K562 (cell line): ENCODE results near the gene GALNT18. TPM values are rescaled to one million over a fixed set of nuclear protein-coding genes. Genes with fewer than 3 reads are reported as not detected.

Experiments
- CBX1 ChIP-seq: sonication (generic); IDR thresholded peaks from 2 replicates; pipeline ENCODE4 v1.6.1; 2016; ENCODE audit warnings: antibody characterized with exemption, low read depth, mild to moderate bottlenecking
- REST ChIP-seq, 2 experiments: fragments of 450-650 bp; formaldehyde crosslinking in 1 of 2; IDR thresholded peaks; 2 replicates each; pipeline versions ENCODE4 v1.4.0 to v1.6.1; 2014 to 2020; ENCODE audit warnings: mild to moderate bottlenecking in 2 of 2, borderline replicate concordance in 1 of 2, low read depth in 1 of 2
- RNF219 ChIP-seq: fragments of 250-450 bp; sonication (Bioruptor Pico); IDR thresholded peaks from 2 replicates; pipeline ENCODE4 v1.5.0; 2022; ENCODE audit warnings: mild to moderate bottlenecking
- ZKSCAN8 ChIP-seq: fragments of 200-800 bp; sonication (Bioruptor generic); IDR thresholded peaks from 2 replicates; pipeline ENCODE4 v1.6.1; 2016; ENCODE audit warnings: missing genetic modification characterization, missing compliant biosample characterization
- polyA plus RNA-seq, 8 experiments: library from polyadenylated mRNA; depleted of rRNA in 4 of 8; stranded (reverse) in 5 of 8; unstranded in 3 of 8; fragments of >200 nt; fragmentation: Nextera tagmentation in 2 of 8; fragmentation: Illumina TruSeq in 1 of 8; extraction: Ambion mirVana in 2 of 8; extraction: Trizol in 1 of 8; gene quantifications; 2 replicates each; pipeline versions ENCODE4 v1.2.1 to v1.2.3, GENCODE V29; 2011 to 2014; ENCODE audit warnings: inconsistent platforms in 1 of 8, missing spikeins in 1 of 8
- total RNA-seq, 7 experiments: library from RNA; depleted of rRNA in 6 of 7; stranded (reverse); fragments of >200 nt in 6 of 7; fragmentation: Illumina TruSeq in 2 of 7; extraction: Trizol in 2 of 7; gene quantifications; 2 replicates each; pipeline versions ENCODE4 v1.2.1 to v1.2.3, GENCODE V29; 2011 to 2021; ENCODE audit warnings: low replicate concordance in 1 of 7

GALNT18 gene
- total and polyA plus RNA-seq, 9 of the 15 experiments (the other 6 are each of a cell fraction or from before 2014, with no cell fraction given): not detected

- TF ChIP-seq REST (IDR thresholded peaks at IDR 0.05; ENCODE audit: borderline replicate concordance) (no peak), REST (CRISPR knock-in tag; IDR thresholded peaks at IDR 0.05; ENCODE audit: low read depth) (no peak), ZKSCAN8 (CRISPR knock-in tag) (no peak), CBX1 (no peak), RNF219 (no peak)
Measured at GRCh38 chr11:11419747-11420146, 202.1 kb downstream of the GALNT18 start (continued).
